NCI-H2196 treated with DMSO at 0.1 percent for 48 hours (cell line): ENCODE data around the gene BICD1.

Source experiments
- DNase-seq: peaks from one replicate; lab custom pipeline; 2025; ENCODE audit not compliant: unreplicated experiment; lab: John Stamatoyannopoulos, UW

The BICD1 gene

GRCh38 chr12:32102234-32102633, 4.4 kb upstream of the BICD1 start:
- DNase-seq = no peak

DNA sequence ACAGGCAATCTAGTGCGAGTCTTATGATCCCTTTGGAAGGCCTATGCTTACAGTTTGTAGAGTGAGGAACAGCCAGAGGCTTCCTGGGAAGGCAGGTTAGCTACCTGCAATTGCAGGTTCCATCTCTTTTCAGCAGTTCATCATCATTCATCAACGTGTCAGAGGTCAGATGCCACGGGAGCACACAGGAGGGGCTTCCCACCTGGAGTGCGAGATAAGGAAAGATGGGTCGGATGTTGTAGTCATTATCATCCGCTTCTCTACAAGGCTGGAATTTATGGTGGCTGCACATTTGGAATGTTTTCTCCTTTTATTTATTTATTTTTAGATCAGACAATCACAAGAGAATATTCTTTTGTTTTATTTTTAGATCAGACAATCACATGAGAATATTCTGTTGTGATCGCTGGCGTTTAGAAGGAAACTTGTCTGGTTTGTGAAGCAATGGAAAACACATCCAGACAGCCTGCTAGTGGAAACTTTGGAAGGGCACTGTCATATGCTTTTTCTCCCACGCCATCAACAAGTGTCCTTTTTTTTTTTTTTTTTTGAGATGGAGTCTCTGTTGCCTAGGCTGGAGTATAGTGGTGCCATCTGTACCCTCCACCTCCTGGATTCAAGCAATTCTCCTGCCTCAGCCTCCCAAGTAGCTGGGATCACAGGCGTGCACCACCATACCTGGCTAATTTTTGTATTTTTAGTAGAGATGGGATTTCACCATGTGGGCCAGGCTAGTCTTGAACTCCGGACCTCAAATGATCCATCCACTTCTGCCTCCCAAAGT, 1.9 kb upstream of the BICD1 start:
- no peak for DNase-seq

DNA sequence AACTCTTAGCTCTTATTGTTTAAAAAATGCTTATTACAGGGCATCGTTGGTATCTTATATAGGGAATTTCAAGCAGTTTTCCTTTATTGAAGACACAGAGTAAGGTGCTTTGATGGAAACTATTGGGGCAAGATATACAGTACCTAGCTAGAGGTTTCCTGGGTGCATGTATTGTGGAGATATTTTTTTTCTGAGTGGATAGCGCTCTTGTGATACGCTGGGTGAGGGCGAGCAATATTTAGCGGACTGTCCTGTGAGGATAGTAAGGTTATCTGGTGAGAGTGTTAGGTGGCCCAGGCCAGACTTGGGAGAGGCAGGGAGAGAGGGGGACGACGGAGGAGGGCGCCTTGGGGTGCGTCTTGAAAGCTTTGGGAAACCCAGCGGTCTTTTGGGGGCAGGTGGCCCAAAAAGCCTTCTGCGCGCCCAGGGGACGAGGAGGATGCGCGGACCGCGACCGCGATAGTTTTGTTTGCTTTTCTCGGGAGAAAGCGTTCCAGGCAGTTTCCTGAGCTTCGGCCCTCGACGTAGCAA, 596 bp upstream of the BICD1 start:
- no peak for DNase-seq

- no peak for DNase-seq
These were observed 966 bp downstream of the BICD1 start for GRCh38 chr12:32107359-32108267.

DNA sequence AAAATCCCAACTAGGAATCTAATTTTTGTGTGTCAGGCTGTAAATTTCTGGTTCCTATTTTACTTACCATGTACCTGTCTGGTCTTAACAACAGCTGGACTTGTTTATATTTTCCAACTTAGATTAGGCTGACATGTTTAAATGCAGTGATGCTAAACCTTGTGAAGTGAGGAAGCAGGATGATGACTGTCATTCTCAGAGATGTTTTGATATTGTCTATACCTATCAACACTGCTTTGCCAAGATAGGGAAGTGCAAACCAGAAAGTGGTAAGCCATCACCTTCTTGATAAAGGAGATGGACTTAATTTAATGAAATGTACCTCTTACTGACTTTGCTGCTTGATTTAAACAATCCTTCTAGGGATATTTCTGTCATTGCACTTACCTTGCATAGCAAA, 2.1 kb downstream of the BICD1 start:
- DNase-seq = no peak

GRCh38 chr12:32110417-32110816, 3.8 kb downstream of the BICD1 start:
- DNase-seq = no peak

- no peak for DNase-seq
These were observed 4.3 kb downstream of the BICD1 start for GRCh38 chr12:32110942-32111341.

GRCh38 chr12:32115404-32116104, 8.9 kb downstream of the BICD1 start:
- peak; percentile 75 for DNase-seq

DNA sequence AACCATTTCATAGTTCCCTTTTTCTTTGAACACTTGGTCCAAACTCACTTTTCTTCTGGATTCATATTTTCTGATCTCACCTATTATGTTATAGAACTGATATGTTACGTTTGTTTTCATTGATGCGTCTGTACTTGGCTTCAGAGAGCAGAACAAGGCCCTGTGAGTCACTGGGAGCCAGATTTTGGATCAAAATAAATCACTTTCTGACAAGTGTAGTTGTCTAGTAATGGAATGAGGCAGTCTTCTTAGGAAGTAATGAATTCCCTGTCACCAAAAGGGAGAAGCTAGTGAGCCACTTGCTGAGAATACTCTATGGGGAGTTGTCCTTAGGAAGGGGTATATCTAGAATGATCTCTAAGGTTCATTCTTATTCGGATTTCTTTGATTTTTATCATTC, 10.2 kb downstream of the BICD1 start:
- no peak for DNase-seq

DNA sequence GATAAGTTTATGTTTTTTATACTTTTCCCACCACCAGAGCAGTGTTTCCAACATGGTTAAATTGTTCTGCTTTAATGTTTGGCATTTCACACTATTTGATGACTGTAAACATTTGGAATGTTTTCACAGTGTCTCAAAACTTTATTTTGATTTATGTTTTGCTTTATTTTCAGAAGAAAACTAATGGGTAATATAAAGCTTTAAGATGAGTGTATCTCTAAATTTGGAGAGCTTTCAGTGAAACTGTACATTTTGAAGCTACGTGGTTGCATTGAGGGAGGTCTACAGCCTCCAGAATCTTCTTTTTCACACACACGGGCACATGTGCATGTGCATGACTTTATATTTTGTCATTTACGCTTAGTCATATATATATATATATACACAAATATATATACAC, 10.7 kb downstream of the BICD1 start:
- no peak for DNase-seq

DNA sequence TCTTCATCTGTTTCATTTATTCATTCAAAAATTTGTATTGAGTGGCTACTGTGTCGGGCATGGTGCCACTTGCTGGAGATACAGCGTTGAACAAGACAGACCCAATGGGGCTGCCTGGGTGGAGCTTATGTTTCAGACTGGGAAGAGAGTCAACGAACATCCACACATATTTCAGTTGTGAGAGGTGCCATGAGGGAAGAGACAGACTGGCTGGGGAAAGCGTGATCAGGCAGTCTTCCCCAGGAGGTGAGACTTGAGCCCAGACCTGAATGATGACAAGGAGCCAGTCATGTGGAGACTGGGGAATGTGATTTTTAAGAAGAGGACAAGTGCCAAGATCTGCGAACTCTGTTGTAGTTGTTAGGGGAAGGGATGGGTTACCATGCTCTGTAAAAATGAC, 12.2 kb downstream of the BICD1 start:
- DNase-seq = no peak

DNA sequence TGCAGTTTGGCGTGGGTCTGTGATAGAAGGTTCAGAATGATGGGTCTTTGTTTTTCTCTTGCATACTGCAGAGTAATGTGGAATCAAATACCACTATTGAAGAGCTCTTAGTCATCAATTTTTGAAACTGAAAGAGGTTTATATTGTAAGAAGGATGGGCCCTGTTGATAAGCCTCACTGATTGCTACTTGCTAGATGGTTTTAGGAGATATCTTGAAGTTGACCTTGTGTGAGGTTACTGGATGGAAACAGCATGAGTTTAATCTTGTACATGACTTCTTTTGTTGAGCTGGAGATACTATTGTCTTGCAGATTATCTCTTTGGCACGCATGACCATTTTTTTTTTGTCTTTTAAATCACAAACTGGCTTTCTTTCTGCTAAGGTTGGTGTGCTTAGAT, 13.8 kb downstream of the BICD1 start:
- no peak for DNase-seq

DNA sequence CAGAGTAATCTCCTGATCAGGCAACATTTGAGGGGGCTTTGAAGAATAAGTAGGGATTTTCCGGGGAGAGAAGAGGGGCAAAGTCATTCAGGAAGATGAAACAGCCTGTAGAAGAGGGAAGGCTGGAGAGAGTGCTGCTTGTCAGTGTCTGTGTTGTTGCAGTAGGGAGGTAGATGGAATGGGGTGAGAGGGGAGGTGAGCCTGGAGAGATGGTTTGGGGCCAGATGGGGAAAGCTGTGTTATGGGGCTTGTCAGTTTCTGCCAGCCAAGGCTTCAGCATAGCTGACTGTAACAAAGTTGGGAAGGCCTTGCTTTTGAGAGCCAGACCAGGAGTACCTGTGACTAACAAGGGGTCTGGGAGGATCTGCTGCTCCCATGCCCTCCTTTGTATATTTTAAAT, 18.0 kb downstream of the BICD1 start:
- no peak for DNase-seq

DNA sequence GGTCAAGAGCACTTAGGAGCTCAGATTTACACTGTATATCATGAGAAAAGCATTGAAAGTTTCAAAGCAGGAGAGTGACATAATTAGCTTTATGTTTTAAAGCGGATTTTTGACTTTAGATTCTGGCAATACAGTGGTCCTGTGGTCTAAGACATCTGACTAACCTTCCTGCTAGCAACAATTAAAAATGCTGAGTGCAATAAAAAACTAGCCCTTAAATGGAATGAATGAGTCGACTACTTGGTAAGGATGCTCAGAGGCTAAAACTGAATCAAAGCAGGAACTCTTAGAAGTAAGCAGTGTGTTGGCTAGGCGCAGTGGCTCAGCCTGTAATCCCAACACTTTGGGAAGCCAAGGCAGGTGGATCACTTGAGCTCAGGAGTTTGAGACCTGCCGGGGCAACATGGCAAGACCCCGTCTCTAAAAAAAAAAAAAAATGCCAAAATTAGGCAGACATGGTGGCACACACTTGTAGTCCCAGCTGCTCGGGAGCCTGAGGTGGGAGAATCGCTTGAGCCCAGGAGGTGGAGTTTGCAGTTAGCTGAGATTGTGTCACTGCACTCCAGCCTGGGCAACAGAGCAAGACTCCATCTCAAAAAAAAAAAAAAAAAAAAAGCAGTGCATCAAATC, 18.9 kb downstream of the BICD1 start:
- no peak for DNase-seq

DNA sequence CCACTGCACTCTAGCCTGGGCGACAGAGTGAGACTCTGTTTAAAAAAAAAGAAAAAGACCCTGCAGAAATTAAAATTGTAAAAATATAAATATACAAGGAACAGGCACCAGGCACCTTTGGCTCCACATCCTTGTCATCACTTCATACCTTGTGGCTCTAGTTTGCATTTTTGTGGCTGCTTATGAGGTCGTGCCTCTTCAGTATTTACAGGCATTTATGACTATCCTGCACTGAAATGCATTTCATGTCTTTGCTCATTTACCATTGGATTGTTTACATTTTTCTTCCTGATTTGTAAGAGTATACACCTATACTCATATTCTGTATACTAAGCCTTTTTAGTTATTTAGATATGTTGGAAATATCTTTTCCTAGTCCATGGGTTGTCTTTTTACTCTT, 20.1 kb downstream of the BICD1 start:
- DNase-seq = no peak

GRCh38 chr12:32131666-32132065, 25.0 kb downstream of the BICD1 start:
- no peak for DNase-seq

GRCh38 chr12:32134101-32134888, 27.6 kb downstream of the BICD1 start:
- no peak for DNase-seq

GRCh38 chr12:32135967-32136366, 29.3 kb downstream of the BICD1 start:
- DNase-seq = no peak

GRCh38 chr12:32136404-32136803, 29.8 kb downstream of the BICD1 start:
- DNase-seq = no peak

DNA sequence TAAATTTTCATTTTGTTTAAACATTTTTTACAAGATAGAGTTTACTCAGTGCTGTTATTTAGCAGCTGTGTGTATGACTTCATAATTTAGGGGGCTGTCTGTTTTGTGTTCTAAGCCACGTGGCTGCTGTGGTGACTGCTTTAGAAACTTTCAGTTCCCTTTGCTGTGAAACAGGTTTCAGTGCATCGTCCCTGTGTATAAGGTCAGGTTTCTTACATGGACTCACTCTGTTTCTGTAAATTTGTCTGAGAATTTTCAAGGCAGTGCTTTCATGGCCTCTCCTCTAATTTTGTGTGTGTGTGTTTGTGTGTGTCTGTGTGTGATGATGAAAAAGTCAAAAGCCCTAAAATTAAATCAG, 32.4 kb downstream of the BICD1 start:
- no peak for DNase-seq
